DMS 273 treated with DMSO at 0.1 percent for 48 hours (cell line): ENCODE measurements around the gene SRSF7.
"Not testable (repeated sequence)": the region's sequence is repeated elsewhere in the genome, so short reads cannot be mapped to it uniquely, and the experiment has no call there.

Source experiments
- DNase-seq: peaks from one replicate; lab custom pipeline; 2025; lab: John Stamatoyannopoulos, UW

The SRSF7 gene

DNA sequence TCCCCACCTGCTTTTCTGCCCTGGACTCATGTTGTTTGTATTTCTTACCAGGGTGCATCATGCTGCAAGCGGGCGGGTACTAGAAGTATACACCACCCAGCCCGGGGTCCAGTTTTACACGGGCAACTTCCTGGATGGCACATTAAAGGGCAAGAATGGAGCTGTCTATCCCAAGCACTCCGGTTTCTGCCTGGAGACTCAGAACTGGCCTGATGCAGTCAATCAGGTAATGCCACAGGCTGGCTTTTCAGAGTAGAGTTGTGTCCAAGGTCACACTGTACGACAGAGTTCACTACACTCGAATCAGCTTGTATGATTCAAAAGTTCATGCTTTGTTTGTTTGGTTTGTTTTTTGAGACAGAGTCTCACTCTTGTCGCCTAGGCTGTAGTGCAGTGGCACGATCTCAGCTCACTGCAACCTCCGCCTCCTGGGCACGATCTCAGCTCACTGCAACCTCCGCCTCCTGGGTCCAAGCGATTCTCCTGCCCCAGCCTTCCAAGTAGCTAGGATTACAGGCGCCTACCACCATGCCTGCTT is 19.4 kb downstream of the SRSF7 start:
- DNase-seq: no peak

DNA sequence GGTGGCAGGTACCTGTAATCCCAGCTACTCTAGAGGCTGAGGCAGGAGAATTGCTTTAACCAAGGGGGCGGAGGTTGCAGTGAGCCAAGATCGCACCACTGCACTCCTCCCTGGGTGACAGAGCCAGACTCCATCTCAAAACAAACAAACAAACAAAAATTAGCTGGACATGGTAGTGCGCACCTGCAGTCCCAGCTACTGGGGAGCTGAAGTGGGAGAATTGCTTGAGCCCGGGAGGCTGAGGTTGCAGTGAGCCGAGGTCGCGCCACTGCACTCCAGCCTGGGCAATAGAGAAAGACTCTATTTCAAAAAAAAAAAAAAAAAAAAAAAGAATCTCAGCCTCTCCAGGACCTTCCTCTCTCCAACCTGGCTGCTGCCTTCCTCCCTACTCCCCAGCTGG is 20.1 kb downstream of the SRSF7 start:
- DNase-seq: no peak

DNA sequence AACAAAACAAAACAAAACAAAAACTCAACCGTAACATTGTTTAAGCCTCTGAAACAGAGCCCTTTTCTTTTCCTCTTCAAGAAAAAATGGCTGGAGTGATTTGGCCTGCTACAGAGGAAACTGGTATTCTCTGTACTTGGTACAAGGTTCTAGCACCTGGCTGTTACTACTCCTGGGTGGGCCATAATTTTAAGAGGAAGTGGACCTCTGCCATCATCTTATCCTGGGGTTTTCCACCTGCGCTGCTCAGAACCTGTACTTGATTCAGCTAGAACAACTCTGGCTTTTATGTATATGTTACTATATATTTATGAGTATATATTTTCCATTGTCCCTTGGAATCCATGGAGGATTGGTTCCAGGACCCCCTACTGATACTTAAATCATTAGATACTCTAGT is 22.5 kb downstream of the SRSF7 start:
- DNase-seq: no peak

DNA sequence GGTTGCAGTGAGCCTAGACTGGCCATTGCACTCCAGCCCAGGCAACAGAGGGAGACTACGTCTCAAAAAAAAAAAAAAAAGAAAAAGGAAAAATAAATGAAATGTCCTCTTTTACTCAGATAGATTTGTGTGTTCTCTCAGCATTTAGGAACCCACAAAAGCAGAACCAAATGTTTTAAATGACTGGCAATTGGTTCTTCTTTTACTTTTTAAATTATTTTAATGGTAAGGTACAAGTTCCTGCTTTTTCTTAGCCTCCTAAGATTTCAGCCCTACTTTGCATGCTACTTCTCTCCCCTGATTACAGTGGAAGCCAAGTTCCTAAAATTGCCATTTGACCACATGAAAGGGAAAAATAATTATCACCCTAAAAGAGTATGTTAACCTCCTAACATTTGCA is 23.5 kb downstream of the SRSF7 start:
- no peak for DNase-seq

DNA sequence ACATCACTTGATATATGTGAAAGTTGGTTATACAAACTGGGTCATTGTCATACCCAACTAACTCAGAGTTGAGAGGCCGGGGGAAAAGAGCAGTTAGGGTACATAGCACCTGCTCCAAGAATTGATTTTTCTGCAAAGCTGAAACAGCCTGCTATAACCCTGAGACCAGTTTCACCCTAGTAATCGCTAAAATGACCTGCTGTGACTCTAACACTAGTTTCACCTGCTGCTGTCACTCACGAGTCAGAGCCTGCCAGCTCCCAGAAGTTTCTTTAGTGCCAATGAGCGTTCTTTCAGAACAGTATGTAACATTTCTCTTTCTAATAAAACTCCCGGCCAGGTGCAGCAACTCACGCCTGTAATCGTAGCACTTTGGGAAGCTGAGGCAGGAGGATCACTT is 28.0 kb downstream of the SRSF7 start:
- DNase-seq: no peak

DNA sequence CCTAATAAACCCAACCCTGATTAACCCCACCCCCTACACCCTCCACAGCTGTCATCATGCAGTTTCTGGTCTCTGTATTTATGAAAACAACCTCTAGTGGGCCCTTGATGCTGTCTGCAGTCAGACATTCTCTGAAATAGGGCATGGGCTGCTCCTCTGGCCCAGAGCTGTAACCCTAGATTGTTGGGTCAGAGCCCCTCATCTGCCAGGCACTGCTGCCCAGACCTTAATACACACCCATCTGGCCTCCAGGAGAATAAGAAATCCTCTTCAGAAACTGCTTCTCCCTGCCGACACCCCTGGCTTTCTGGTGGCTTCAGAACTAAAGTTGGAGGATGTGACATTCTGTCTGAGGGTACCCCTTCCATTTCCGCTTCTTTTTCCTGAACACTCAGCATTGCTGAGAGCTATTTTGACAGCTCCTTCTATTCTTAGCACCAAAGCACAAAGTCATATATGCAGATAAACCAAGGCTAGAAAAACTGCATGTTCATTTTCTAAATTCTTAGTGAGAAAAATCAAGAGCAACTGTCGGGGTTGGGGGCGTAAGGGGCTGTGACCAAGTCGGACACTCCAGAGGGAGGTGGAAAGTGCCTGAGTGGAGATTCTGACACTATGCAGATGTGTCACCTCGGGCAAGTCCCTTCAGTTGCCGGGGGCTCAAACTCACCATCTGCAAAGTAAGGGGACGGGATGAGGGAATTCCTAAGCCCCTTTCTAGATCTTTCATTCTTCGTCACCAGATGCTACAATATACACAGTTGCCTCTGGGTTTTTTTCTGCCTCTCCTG is 28.7 kb downstream of the SRSF7 start:
- no peak for DNase-seq

DNA sequence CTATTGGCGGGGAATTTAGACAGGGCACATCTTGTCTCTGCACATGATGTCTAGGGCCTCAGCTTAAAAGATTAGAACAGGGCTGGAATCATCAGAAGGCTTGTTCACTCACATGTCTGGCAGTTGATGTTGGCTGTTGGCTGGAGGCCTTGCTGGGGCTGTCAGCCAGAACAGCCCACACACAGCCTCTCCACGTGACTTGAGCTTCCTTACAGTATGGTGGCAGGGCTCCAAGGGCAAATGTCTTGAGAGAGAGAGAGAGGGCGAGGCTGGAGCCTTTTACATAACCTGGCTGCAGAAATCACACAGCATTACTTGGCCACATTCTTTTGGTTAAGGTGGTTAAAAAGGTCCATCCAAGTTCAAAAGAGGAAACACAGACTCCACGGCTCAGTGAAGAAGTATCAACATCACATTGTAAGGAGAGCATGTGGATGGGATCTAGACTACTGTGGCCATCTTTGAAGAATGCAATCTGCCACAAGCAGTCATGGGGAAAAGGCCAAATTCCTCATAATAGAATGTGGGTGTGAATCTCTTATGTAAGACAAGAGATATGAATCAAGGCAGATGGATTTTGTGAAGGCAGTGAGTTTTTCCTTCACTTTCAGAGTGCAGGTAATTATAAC is 30.4 kb downstream of the SRSF7 start:
- peak; percentile 52 for DNase-seq

DNA sequence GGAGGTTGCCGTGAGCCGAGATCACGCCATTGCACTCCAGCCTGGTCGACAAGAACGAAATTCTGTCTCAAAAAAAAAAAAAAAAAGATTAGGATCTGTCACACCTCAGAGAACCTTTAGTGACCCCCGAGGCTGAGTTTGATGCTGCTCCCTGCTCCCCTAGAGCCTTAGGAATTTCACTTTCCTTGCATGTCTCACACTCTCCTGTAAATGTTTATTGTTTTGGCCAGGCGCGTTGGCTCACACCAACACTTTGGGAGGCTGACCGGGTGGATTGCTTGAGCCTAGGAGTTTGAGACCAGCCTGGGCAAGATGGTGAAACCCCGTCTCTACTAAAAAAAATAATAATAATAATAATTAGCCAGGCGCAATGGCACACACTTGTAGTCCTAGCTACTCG is 31.5 kb downstream of the SRSF7 start:
- no peak for DNase-seq

DNA sequence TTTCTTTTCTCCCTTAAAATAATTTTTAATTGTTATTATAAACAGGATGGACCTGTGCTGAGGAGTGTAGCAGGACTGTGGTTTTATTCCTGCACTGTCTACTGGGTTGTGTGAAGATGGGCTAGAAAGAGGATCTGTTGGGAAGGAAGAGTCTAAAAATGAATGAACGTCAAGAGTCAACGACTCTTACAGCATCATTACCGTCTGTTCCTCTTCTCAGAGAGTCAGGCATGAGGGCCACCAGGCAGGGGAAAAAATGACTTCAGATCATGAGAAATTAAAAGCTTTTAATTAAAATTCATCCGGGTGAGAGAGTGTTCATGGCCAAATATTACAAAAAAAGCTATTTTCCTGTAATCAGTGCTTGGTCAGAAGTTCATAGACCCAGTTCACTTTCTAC is 32.6 kb downstream of the SRSF7 start:
- no peak for DNase-seq

DNA sequence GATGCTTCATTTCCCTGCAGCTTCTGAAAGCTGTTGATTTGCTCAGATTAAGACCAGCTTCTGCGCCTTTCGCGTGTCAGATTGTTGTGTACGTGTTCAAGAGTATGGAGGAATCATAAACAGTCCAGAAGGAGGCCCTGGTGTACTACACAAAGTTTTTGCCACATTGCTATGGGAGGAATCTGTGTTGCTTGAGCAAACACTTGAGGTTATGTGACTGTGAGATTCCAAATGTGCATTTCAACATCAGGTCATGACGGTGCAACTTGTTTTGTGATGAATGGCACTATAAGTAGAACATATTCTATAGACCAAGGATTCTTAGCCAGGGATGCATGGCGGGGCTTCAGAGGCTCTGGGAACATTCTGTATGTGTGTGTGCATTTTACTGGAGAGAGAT is 35.0 kb downstream of the SRSF7 start:
- no peak for DNase-seq

DNA sequence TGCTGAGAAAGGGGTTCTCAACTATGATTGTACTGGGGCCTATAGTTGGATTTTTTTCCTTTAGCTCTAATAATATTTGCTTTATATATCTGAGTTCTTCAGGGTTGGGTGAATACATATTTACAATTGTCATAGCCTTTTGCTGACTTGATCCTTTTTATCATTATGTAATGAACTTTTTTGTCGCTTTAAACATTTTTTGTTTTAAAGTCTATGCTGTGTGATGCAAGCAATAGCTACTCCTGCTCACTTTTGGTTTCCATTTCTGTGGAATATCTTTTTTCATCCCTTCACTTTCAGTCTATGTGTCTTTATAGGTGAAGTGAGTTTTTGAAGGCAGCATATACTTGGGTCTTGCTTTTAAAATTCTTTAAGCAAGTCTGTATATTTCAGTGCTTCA is 36.2 kb downstream of the SRSF7 start:
- DNase-seq: not testable (repeated sequence)

DNA sequence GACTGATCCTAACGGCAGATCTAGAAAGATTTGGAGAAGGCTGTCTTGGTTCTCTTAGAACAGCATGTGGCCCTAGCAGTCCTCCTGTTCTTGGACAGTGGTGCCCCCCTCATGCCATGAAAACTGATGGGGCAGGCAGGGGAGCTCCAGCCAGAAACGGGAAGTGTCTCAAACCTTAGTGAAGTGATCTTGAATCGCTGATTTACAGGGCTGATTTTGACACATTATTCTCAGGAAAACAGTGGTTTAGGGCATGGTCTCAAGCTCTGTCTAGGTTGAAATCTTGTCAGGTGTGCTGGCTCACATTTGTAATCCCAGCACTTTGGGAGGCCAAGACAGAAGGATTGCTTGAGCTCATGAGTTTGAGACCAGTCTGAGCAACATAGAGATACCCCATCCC is 37.8 kb downstream of the SRSF7 start:
- DNase-seq: no peak

DNA sequence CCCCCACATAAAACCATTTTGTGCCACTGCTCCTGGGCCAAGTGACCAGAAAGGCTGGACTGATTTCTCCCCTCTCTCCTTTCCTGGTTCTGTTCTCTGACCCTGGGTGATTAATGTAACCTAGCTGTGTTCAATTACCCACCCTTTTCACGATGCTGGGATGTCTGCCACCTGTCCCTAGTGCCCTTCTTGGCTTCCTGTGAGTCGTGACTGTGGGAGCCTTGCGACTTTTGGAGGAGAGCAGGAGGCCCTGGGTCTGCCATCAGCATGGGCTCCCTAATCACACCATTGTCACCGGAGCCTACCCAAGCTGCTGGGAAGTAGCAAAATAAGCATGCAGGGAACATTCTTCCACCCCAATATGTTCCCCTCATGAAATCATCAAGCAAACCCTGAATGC is 38.3 kb downstream of the SRSF7 start:
- DNase-seq: no peak

DNA sequence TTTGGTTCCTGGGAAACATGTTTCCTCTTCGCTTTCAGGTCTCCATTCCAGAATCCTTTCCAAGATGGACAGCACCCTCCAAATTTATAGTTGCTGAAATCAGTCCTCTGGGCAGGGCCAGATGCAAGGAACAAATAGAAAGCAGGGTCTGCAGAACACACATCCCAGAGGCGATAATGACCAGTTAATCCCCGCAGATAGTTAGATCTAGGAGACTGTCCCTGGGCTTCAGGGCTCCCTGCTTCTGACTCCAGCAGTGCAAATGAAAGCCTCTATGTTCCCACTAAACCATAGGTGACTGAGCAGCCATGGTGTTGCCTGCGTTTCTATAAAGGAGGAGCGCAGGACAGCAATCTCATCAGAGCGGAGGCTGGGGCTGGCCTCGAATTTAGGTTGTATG is 38.7 kb downstream of the SRSF7 start:
- no peak for DNase-seq

DNA sequence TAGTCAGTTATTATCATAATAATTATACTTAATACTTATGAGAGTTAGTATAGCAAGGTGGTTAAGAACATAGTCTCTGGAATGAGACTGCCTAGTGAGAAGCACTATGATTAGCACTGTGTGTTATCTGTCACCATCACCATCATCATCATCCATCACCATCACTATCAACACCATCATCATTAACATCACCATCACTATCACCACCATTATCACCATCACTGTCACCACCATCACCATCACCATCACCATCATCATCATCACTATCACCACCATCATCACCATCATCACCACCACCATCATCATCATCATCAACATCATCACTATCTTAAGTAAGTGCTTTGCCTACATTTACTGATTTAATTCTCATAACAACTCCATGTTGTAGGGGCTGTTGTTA is 39.6 kb downstream of the SRSF7 start:
- no peak for DNase-seq

DNA sequence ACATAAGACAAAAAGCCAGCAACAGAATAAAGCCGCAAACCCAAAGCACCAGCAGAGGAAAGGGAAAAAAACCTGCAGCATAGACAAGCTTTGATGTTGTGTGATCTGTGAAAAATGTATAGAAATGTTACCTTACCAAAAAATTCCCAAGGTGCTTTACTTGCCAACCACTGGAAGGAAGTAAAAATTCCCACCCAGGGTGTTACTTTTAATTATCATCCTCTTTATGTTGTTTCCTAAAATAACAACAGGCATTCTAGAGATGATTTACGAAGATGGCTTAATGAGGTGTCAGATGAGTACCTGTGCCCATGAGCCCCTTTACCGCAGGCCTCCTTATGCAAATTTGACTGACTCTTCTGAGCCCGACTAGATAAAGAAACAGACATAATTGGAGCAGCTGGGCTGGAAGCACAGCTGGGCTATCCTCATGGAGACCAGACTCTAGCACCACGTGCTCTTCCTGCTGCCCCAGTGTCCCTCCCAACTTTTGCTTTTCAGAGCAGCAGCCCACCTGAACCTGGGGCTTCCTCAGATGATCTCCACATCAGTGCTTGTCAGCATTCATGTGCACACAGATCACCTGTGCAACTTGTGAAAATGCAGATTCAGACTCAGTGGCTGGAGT is 41.5 kb downstream of the SRSF7 start:
- DNase-seq: no peak

DNA sequence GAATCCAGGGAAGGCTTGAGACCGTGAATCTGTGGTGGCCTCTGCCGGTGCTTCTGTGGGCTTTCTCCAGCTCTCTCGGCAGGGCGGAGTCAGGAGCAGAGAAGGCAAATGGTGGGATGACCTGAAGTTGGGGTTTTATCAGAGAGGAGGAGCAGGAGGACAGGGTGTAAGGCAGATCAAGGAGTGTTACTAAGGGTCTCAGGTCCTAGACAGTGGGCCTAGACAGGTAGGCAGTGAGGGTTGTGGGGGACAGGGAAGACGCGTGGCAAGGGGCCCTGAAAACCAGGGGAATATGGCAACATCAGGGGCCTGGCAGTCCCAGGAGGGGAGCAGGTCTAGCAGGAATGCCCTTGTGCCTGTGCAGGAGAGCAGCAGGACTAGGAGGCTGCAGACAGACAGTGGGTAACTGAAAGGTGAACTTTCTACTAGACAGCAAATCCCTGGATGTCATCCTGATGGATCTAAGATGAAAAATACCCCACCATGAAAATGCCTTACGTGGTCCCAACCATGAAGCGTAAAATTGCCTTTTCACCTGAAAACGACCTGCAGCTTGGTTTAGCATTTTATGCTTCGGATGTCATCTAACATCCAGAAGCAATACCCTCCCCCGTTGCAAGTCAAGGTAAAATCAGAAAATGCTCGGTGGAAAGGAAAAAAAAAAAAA is 42.1 kb downstream of the SRSF7 start:
- DNase-seq: no peak

DNA sequence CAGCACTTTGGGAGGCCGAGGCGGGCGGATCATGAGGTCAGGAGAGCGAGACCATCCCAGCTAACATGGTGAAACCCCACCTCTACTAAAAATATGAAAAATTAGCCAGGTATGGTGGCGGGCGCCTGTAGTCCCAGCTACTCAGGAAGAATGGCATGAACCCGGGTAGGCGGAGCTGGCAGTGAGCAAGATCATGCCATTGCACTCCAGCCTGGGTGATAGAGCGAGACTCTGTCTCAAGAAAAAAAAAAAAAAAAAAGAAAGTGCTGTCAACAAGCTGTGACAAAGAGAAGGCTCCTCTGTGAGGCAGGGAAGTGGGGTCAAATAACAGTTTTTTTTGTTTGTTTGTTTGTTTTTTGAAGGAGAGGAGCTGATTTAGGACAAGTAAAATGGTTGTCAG is 42.7 kb downstream of the SRSF7 start:
- not testable (repeated sequence) for DNase-seq

DNA sequence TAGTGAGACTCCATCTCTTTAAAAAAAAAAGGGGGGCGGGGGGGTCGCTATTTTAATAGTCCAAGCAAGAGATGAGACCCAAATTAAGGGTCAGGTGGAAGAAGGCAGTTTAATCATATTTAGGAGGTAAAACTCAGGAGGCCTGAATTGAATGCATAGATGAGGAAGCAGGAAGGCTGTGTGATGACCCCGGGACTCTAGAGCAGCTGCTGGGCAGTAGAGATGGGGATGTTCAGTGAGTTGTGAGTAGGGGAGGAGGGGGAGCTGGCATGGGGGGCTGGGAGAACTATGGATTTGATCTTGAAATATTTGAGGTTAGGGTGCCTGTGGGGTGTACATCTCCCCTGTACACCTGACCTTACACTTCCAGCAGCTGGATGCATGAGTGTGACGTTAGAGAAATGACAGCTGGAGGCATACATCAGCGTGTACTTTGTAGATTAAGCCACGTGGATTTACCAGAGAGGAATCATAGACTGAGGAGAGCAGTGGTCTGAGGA is 44.3 kb downstream of the SRSF7 start:
- DNase-seq: no peak

DNA sequence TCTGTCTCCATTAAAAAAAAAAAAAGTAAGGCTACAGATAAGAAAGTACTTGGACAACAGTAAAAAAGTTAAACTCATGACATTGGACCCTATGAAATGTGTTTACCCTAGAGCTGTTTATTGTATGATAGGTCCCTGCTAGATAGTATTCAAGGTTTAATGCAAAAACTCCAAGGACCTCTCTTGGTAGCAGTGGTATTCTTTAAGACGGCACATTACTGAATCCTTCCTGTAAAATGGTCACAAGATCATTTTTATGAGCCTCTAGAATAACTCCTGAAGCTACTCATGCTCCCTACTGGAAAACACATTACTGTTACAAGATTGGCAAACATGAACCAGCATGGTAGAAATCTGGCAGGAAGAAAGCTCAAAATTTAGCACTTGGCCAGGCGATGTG is 46.5 kb downstream of the SRSF7 start:
- no peak for DNase-seq

DNA sequence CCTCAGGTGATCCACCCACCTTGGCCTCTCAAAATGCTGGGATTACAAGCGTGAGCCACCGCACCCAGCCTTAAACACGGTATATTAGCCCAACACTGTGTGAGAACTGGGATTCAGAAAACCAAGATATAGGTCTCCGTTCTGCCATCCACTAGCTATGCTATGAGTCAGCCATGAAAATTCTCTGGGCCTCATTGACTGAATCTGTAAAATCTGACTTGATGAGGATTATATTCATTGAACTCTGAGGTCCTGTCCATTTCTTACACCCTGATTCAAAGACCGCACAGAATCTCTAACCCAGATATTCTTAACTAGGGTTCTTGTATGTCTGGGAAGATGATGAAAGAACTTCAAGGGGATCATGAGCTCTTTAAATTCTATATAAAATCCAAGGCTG is 47.8 kb downstream of the SRSF7 start:
- DNase-seq: not testable (repeated sequence)

DNA sequence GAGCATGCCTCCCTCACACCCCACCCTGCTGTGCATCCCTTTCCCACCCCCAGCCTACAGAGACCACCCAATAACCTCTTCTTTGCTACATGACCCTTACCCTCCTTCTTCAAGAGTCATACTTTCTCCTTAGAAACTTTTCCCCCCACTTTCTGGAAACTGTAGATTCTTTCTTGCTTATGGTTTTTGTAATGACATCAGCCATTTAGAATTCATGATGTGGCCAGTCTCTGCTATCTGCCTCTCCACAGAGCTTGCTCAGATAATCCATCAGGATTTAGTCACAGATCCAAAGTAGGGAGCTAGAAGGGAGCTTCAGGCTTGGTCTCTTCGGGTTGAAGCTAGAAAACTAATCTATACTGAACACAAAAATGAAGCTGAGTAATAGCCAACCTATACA is 48.7 kb downstream of the SRSF7 start:
- DNase-seq: no peak
